GM12872 (cell line): ENCODE data around the gene PLA2G2A.

Experiments used
- TF ChIP-seq, protein P1 (sequence below): IDR thresholded peaks from 3 replicates; pipeline ENCODE4 v1.5.1; 2011; ENCODE audit warnings: low read depth, mild to moderate bottlenecking, low read length, moderate library complexity; ENCODE audit not compliant: insufficient read depth

The PLA2G2A gene

DNA sequence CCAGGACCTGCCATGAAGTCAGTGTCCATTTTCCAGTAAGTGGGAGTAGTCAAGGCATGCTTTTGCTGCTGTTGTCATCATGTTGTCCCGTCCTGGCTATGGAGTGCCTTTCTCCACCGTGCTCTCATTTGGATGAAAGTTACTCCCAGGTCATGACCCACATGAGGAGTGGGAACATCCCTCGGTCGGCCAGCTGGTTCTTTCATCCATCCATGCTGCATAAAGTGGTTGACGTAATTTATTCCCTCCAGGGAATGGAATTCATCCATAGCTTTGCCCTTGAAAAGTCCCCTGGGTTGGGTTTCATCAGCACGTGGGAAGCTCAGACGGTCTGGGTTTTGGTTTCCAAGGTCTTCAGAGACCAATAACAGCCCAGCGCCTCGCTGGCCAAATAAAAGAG is 11.6 kb downstream of the PLA2G2A start:
- TF ChIP-seq, protein P1, sequence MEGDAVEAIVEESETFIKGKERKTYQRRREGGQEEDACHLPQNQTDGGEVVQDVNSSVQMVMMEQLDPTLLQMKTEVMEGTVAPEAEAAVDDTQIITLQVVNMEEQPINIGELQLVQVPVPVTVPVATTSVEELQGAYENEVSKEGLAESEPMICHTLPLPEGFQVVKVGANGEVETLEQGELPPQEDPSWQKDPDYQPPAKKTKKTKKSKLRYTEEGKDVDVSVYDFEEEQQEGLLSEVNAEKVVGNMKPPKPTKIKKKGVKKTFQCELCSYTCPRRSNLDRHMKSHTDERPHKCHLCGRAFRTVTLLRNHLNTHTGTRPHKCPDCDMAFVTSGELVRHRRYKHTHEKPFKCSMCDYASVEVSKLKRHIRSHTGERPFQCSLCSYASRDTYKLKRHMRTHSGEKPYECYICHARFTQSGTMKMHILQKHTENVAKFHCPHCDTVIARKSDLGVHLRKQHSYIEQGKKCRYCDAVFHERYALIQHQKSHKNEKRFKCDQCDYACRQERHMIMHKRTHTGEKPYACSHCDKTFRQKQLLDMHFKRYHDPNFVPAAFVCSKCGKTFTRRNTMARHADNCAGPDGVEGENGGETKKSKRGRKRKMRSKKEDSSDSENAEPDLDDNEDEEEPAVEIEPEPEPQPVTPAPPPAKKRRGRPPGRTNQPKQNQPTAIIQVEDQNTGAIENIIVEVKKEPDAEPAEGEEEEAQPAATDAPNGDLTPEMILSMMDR, result no peak

- TF ChIP-seq, protein P1, result no peak
These were observed 14.9 kb downstream of the PLA2G2A start for GRCh38 chr1:19964542-19964941.

- TF ChIP-seq, protein P1, result no peak
These were observed 15.8 kb downstream of the PLA2G2A start for GRCh38 chr1:19963636-19964035.

DNA sequence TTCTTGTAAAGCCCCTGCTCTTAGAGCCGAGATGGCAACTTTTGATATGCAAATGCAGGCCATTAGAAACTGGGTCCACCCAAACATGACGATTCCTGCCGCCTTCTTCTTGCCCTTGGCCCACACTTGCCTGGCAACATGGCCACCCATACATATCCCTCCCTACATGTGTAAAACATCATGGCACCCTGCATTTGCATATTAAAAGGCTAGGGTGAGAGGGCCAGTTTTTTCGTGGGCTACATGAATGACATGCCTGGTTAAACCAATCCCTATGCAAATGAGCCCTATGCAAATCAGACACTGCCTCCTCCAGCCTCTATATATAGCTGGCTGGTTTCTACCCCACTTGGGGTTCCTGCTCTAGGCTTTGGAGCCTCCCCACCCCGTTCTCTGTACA is 18.8 kb downstream of the PLA2G2A start:
- TF ChIP-seq, protein P1, result no peak

- TF ChIP-seq, protein P1, result no peak
These were observed 21.6 kb downstream of the PLA2G2A start for GRCh38 chr1:19957779-19958178.

GRCh38 chr1:19955534-19956170 is 23.8 kb downstream of the PLA2G2A start:
- TF ChIP-seq, protein P1, result no peak

GRCh38 chr1:19954059-19954458 is 25.4 kb downstream of the PLA2G2A start:
- TF ChIP-seq, protein P1, result no peak
